Common myeloid progenitor, CD34-positive (primary cell): Measurements from ENCODE around the gene SIRT7.

ENCODE experiments used
- CTCF ChIA-PET: fragments of 350-600 bp; sonication (Branson Sonifier 250); formaldehyde crosslinking; loops from one replicate; lab custom pipeline; 2021; ENCODE audit warnings: antibody characterized with exemption; lab: Charles Lee
- POLR2A ChIA-PET: fragments of 350-600 bp; sonication (Branson Sonifier 250); formaldehyde crosslinking; loops from one replicate; lab custom pipeline; 2021; ENCODE audit warnings: antibody characterized with exemption; lab: Charles Lee
- DNase-seq, 3 donors: peaks; one replicate each; pipeline versions ENCODE4 v3.0.0 to v3.0.0-alpha.2; 2013
- H3K27ac ChIP-seq, 2 experiments: 1 replicate in 1 of 2; 2 replicates in 1 of 2; pipeline ENCODE4 v1.7.0; 2013; ENCODE audit warnings: inconsistent platforms in 2 of 2, low read length in 2 of 2, mild to moderate bottlenecking in 2 of 2, low read depth in 1 of 2, moderate library complexity in 1 of 2; ENCODE audit not compliant: severe bottlenecking in 2 of 2, insufficient read depth in 1 of 2, poor library complexity in 1 of 2
- H3K27me3 ChIP-seq, 5 experiments: replicated peaks in 2 of 5; 1 replicate in 3 of 5; 2 replicates in 2 of 5; pipeline versions ENCODE4 v1.6.1 to v1.7.0; 2013; ENCODE audit warnings: low read length in 4 of 5, mild to moderate bottlenecking in 2 of 5, moderate library complexity in 2 of 5, inconsistent platforms in 1 of 5; ENCODE audit not compliant: insufficient read depth in 5 of 5, control insufficient read depth in 4 of 5
- H3K36me3 ChIP-seq, 4 experiments: 1 replicate in 2 of 4; 2 replicates in 2 of 4; pipeline versions ENCODE4 v1.6.1 to v1.7.0; 2013; ENCODE audit warnings: low read length in 3 of 4, control low read depth in 1 of 4, mild to moderate bottlenecking in 1 of 4; ENCODE audit not compliant: control insufficient read depth in 4 of 4, insufficient read depth in 4 of 4
- H3K4me1 ChIP-seq, 4 experiments: 1 replicate in 3 of 4; 2 replicates in 1 of 4; pipeline versions ENCODE4 v1.6.1 to v1.7.1; 2013; ENCODE audit warnings: low read length in 3 of 4, mild to moderate bottlenecking in 3 of 4, control low read depth in 1 of 4, inconsistent platforms in 1 of 4, moderate library complexity in 1 of 4; ENCODE audit not compliant: control insufficient read depth in 4 of 4, insufficient read depth in 4 of 4; ENCODE audit errors: control extremely low read depth in 1 of 4
- H3K4me3 ChIP-seq, 7 experiments: 1 replicate in 4 of 7; 2 replicates in 3 of 7; pipeline versions ENCODE4 v1.5.1 to v1.7.0; 2013; ENCODE audit warnings: mild to moderate bottlenecking in 7 of 7, low read length in 6 of 7, moderate library complexity in 6 of 7, inconsistent platforms in 2 of 7, low read depth in 2 of 7, control low read depth in 1 of 7; ENCODE audit not compliant: insufficient read depth in 4 of 7, control insufficient read depth in 1 of 7; ENCODE audit errors: extremely low read depth in 1 of 7
- H3K9me3 ChIP-seq, 5 experiments: 1 replicate in 4 of 5; 2 replicates in 1 of 5; pipeline versions ENCODE4 v1.6.1 to v1.7.1; 2013; ENCODE audit warnings: low read length in 4 of 5, mild to moderate bottlenecking in 2 of 5, inconsistent platforms in 1 of 5, low read depth in 1 of 5, moderate library complexity in 1 of 5; ENCODE audit not compliant: control insufficient read depth in 4 of 5, insufficient read depth in 2 of 5; ENCODE audit errors: control extremely low read depth in 1 of 5
- WGBS: methylation state at CpG from one replicate; pipeline ENCODE4 v1.1.5; 2013; ENCODE audit not compliant: insufficient coverage; 5-methylcytosine and 5-hydroxymethylcytosine counted together

The SIRT7 gene

DNA sequence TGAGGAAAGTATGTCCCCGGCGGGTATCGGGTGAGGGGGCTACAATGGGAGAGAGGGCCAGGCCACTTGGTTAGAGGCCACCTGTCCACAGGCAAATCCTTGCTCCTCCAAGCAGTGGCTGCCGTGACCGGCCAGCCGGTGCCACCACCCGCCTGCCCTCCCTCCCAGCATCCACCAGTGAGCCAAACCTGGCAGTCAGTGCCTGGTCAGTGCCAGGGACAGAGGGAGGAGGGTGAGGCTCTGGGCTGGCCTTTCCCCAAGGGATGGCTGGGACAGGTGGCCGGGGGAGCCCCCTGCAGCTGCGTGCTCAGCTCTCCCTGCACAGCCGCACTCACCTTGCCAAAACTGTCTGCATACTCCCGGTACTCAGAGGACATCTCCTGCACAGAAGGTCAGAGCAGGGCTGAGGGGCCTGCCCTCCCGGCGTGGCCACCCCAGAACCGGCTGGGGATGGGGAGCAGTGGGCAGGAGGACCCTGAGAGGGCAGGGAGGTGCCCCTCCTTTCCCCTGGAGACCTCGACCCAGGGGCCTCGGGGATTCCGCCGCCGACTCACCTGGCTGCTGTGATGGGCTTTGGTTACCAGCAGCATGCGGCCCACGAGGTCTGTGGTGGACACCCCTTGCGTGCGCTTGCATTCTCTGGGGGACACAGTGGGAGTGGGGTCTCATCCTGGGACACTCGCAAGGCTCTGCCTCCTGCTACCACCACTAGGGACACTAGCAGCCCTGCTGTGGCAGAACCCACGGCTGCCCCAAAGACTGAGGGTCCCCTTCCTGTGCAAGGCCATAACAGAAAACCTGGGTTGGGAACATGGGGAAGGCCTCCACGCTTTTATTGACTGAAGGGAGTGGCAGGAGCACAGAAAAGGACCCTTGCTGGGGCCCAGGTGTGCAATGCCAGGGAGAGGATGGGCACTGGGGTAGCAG is 10.5 kb downstream of the SIRT7 start:
- Histone ChIP-seq H3K27ac (no peak overlapping the region), H3K4me1 (peaks cover 0 to 21% (median 19%) of the 10 kb centered on the region in 4 experiments), H3K4me3 (no peak overlapping the region), H3K9me3 (no peaks in the 10 kb centered on the region), H3K36me3 (peaks cover 3 to 75% (median 23%) of the 10 kb centered on the region in 4 experiments), H3K27me3 (peaks cover 0 to 14% (median 2%) of the 10 kb centered on the region in 5 experiments)
- DNase-seq = no peak
- 96% methylated on average over 23 of the region's 26 CpGs for WGBS
- ChIA-PET CTCF (interaction anchor here (1.9 kb wide), 1 partner anchor 17 kb away, joined by 4 read pairs; no protein-coding TSS in a partner anchor), POLR2A (no interaction called here)

DNA sequence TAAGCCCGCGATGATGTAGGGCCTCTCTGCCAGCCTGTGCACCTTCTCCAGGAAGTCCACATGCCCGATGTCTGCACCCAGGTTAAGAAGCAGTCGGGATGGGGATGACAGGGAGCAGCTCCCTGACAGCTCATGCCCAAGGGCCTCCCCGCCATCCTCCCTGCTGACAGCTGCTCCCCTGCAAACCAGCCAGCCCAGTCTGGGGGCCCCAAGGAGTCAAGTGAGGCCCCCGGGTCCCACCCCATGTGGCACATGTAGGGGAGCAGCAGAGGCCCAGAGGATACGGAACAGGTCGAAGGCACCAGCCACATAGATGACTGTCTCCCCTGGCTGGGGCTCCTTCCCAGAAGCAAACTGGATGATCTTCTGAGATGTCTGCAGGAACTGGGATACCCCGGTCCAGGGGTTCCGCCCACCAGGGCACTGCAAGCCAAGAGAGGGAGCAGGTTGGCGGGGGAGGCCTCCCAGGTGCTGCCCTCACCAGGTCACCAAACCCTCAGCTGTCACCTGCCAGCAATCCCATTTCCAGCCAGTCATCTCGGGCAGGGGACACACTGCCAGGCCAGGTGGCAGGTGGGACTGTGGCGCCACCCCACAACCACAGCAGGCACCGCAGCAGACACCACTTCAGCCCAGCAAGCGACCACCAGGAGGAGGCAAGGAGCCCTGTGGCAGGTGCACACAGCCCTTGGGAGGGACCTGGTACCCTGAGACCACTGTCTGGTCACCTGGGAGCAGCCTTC is 11.3 kb downstream of the SIRT7 start:
- POLR2A ChIA-PET = interaction anchor here (0.6 kb wide), 1 partner anchor 189 kb away, joined by 3 read pairs; no protein-coding TSS in a partner anchor
- no peaks in the 10 kb centered on the region for H3K9me3 ChIP-seq
- H3K4me1 ChIP-seq = peaks cover 0 to 26% (median 22%) of the 10 kb centered on the region in 4 experiments
- no peak for DNase-seq
- H3K27me3 ChIP-seq = peaks cover 0 to 21% (median 2%) of the 10 kb centered on the region in 5 experiments
- CTCF ChIA-PET = interaction anchor here (1.2 to 1.9 kb wide), 2 partner anchors 18 to 37 kb away, joined by 4 read pairs; no protein-coding TSS in a partner anchor
- H3K36me3 ChIP-seq = peaks cover 3 to 67% (median 17%) of the 10 kb centered on the region in 4 experiments
- H3K4me3 ChIP-seq = no peak overlapping the region
- 94% methylated on average over 11 of the region's 15 CpGs for WGBS
- no peak overlapping the region for H3K27ac ChIP-seq

DNA sequence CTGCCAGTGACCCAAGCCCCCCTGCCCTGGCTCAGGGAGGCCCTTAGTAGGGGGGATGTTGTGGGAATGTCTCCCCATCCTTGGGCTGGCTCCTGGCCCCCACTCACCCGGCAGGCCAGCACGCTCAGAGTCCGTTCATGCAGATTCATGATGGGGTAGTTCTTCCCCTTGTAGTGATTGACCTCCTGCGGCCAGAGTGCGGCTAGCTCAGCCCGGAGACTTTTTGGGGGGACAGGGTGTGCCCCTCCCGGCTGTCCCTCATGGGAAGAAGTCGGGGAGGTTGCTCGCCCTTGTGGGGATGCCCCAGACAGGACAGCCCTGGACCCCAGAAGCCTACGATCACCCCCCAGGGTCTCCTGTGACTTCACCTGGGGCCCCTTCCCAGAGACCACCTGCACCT is 12.0 kb downstream of the SIRT7 start:
- Histone ChIP-seq H3K27me3 (peaks cover 0 to 27% (median 7%) of the 10 kb centered on the region in 5 experiments), H3K27ac (no peak overlapping the region), H3K9me3 (no peaks in the 10 kb centered on the region), H3K36me3 (peaks cover 3 to 66% (median 19%) of the 10 kb centered on the region in 4 experiments), H3K4me3 (no peak overlapping the region), H3K4me1 (peaks cover 0 to 25% (median 21%) of the 10 kb centered on the region in 4 experiments)
- DNase-seq = no peak
- POLR2A ChIA-PET = no interaction called here
- CTCF ChIA-PET = interaction anchor here (1.2 to 1.9 kb wide), 2 partner anchors 19 to 37 kb away, joined by 4 read pairs; no protein-coding TSS in a partner anchor
- WGBS = 98% methylated on average over 9 of the region's 10 CpGs

DNA sequence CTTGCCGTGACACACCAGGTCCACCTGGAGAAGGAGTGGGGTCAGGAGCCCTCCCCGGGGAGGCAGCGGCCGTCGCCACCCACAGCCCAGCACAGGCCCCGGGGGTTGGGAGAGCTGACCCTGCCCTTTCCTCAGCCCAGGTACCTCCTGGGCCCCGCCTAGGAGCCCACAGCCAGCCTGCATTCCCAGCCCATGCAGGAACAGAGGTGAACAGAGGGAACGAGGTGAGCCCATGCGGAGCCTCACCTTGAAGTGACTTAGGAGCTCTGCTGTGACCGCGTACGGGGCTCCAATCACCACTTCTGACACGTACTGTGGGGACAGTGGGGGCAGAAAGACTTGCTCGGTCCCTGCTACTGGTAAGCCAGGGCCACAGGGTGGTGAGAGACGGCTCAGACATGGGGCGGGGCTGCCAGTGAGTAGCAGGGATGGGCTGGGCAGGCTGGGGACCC is 12.5 kb downstream of the SIRT7 start:
- no peaks in the 10 kb centered on the region for H3K9me3 ChIP-seq
- DNase-seq = no peak
- 94% methylated on average over 14 of the region's 16 CpGs for WGBS
- peaks cover 0 to 21% (median 17%) of the 10 kb centered on the region in 4 experiments for H3K4me1 ChIP-seq
- H3K27ac ChIP-seq = no peak overlapping the region
- H3K27me3 ChIP-seq = peaks cover 0 to 32% (median 7%) of the 10 kb centered on the region in 5 experiments
- POLR2A ChIA-PET = no interaction called here
- H3K36me3 ChIP-seq = peaks cover 3 to 68% (median 20%) of the 10 kb centered on the region in 4 experiments
- no peak overlapping the region for H3K4me3 ChIP-seq
- CTCF ChIA-PET = interaction anchor here (1.9 kb wide), 1 partner anchor 19 kb away, joined by 4 read pairs; no protein-coding TSS in a partner anchor

- no peak for DNase-seq
- H3K27ac ChIP-seq = no peak overlapping the region
- H3K9me3 ChIP-seq = no peaks in the 10 kb centered on the region
- WGBS = 95% methylated on average over 24 of the region's 28 CpGs
- ChIA-PET CTCF (no interaction called here), POLR2A (no interaction called here)
- peaks cover 0 to 34% (median 7%) of the 10 kb centered on the region in 5 experiments for H3K27me3 ChIP-seq
- H3K4me3 ChIP-seq = no peak overlapping the region
- peaks cover 3 to 75% (median 22%) of the 10 kb centered on the region in 4 experiments for H3K36me3 ChIP-seq
- peaks cover 0 to 16% (median 11%) of the 10 kb centered on the region in 4 experiments for H3K4me1 ChIP-seq
Measured at GRCh38 chr17:81904600-81905423, 13.2 kb downstream of the SIRT7 start.

DNA sequence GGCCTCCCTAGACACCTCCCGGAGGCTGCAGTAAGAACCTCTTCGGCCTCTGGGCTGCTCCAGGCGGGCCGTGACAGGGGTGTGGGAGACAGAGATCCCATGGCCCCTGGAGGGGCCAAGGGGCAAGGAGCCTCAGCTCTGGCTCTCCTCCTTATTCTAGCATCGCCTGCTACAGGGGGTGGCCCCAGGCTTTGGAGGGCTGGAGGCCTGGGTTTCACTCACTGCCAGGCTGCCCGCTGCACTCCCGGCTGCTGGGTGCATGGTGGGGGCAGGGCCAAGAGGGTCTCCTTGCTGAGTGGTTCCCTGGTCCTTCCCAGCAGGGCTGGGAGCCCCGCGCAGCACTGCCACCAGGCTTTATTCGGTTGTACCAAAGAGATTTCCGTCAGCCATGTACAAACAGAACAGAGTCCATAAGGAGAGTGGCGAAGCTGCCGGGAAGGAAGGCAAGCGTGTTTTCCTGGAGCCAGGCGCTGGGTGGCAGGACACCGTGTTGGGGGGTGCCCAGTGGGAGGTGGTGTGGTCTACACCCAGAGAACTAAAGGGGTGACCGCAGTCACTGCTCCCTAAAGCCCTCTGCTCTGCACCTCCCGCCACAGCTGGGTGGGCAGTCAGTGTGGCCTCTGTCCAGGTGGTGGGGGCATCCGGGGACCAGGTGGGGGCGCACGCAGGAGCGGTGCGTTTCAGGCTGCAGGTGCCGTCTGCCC is 13.9 kb downstream of the SIRT7 start:
- peaks cover 0 to 16% (median 8%) of the 10 kb centered on the region in 4 experiments for H3K4me1 ChIP-seq
- ChIA-PET POLR2A (no interaction called here), CTCF (no interaction called here)
- DNase-seq = no peak
- H3K27ac ChIP-seq = no peak overlapping the region
- H3K4me3 ChIP-seq = no peak overlapping the region
- 97% methylated on average over 15 of the region's 24 CpGs for WGBS
- H3K27me3 ChIP-seq = peaks cover 0 to 34% (median 7%) of the 10 kb centered on the region in 5 experiments
- no peaks in the 10 kb centered on the region for H3K9me3 ChIP-seq
- H3K36me3 ChIP-seq = peaks cover 5 to 76% (median 27%) of the 10 kb centered on the region in 4 experiments
